GM19239 (cell line): Measurements from ENCODE around the gene OGFOD1.

Source experiments
- DNase-seq: peaks from one replicate; pipeline ENCODE4 v3.0.0; 2011; ENCODE audit warnings: low spot score; ENCODE audit not compliant: insufficient read length
- FAIRE-seq: peaks from 2 replicates; lab custom pipeline; 2011; peaks lifted over from hg19 to GRCh38; lab: Jason Lieb, UNC

OGFOD1 gene

GRCh38 chr16:56425439-56425832 lies 25.9 kb upstream of the OGFOD1 start, which contains the start of gene AMFR:
AMFR (minus strand) TSS chr16:56425545; CDS start chr16:56425327, 218 bp downstream.
- peak; percentile 90 for DNase-seq
- FAIRE-seq: peak; percentile 72

- FAIRE-seq: no peak
- no peak for DNase-seq
These were observed 24.8 kb upstream of the OGFOD1 start for GRCh38 chr16:56426585-56426984.

GRCh38 chr16:56428091-56428490 lies 23.3 kb upstream of the OGFOD1 start:
- DNase-seq (no peak), FAIRE-seq (no peak)

GRCh38 chr16:56436258-56436657 lies 15.1 kb upstream of the OGFOD1 start:
- DNase-seq: no peak
- FAIRE-seq: no peak

GRCh38 chr16:56438038-56438437 lies 13.3 kb upstream of the OGFOD1 start:
- DNase-seq (no peak), FAIRE-seq (no peak)

GRCh38 chr16:56447286-56447685 lies 4.1 kb upstream of the OGFOD1 start:
- FAIRE-seq (peak; percentile 8), DNase-seq (no peak)

- FAIRE-seq: no peak
- DNase-seq: no peak
These were observed 3.3 kb upstream of the OGFOD1 start for GRCh38 chr16:56448005-56448404.

GRCh38 chr16:56450275-56450985 lies 924 bp upstream of the OGFOD1 start:
- FAIRE-seq (peak; percentile 40), DNase-seq (no peak)

GRCh38 chr16:56451753-56452689 lies 667 bp downstream of the OGFOD1 start:
- no peak for DNase-seq
- FAIRE-seq: peak; percentile 57

GRCh38 chr16:56457927-56458470 lies 6.6 kb downstream of the OGFOD1 start:
- DNase-seq: no peak
- FAIRE-seq: no peak

GRCh38 chr16:56460101-56460500 lies 8.7 kb downstream of the OGFOD1 start:
- FAIRE-seq (no peak), DNase-seq (no peak)

- FAIRE-seq: no peak
These were observed 10.9 kb downstream of the OGFOD1 start for GRCh38 chr16:56462064-56462796.

GRCh38 chr16:56463153-56463552 lies 11.8 kb downstream of the OGFOD1 start:
- DNase-seq: no peak
- no peak for FAIRE-seq

More at GRCh38 chr16:56462064-56462796, 10.9 kb downstream of the OGFOD1 start:
- no peak for DNase-seq

GRCh38 chr16:56466344-56466743 lies 15.0 kb downstream of the OGFOD1 start:
- FAIRE-seq: no peak
- no peak for DNase-seq

- DNase-seq (no peak), FAIRE-seq (no peak)
These were observed 17.4 kb downstream of the OGFOD1 start for GRCh38 chr16:56468800-56469199.

- FAIRE-seq: no peak
- DNase-seq: no peak
These were observed 18.4 kb downstream of the OGFOD1 start for GRCh38 chr16:56469748-56470147.

GRCh38 chr16:56470232-56470631 lies 18.9 kb downstream of the OGFOD1 start:
- DNase-seq (no peak), FAIRE-seq (no peak)

GRCh38 chr16:56470666-56471065 lies 19.3 kb downstream of the OGFOD1 start:
- no peak for FAIRE-seq
- DNase-seq: no peak

- DNase-seq: no peak
- no peak for FAIRE-seq
These were observed 23.8 kb downstream of the OGFOD1 start for GRCh38 chr16:56475201-56475600.
